GM21723 (cell line): ENCODE data around the gene MKI67.
A peak's percentile ranks its signal among the peaks of the same experiment; 100 is the strongest.
"Not testable (repeated sequence)": the region's sequence is repeated elsewhere in the genome, so short reads cannot be mapped to it uniquely, and the experiment has no call there.

Experiments
- ATAC-seq: cut with Tn5 transposase; IDR thresholded peaks from one replicate; pipeline ENCODE4 v1.9.1; 2021; ENCODE audit warnings: mild to moderate bottlenecking, moderate library complexity; ENCODE audit not compliant: unreplicated experiment

MKI67 gene

GRCh38 chr10:128125944-128126764, at the start of gene MKI67:
Gene MKI67, minus strand, starts transcription at chr10:128126423. Its CDS starts 756 bp downstream, at chr10:128125667.
- ATAC-seq, result peak; percentile 86

- ATAC-seq, result no peak
Observed at GRCh38 chr10:128174581-128175559, 48.6 kb upstream of the MKI67 start.

- no peak for ATAC-seq
Observed at GRCh38 chr10:128173386-128173785, 47.2 kb upstream of the MKI67 start.

- no peak for ATAC-seq
Observed at GRCh38 chr10:128172756-128173155, 46.5 kb upstream of the MKI67 start.

GRCh38 chr10:128169811-128170379, 43.7 kb upstream of the MKI67 start:
- ATAC-seq, result no peak

GRCh38 chr10:128167926-128168520, 41.8 kb upstream of the MKI67 start:
- ATAC-seq, result no peak

- not testable (repeated sequence) for ATAC-seq
Observed at GRCh38 chr10:128167123-128167522, 40.9 kb upstream of the MKI67 start.

GRCh38 chr10:128166151-128166550, 39.9 kb upstream of the MKI67 start:
- ATAC-seq, result no peak

GRCh38 chr10:128165536-128165935, 39.3 kb upstream of the MKI67 start:
- no peak for ATAC-seq

- no peak for ATAC-seq
Observed at GRCh38 chr10:128163701-128164100, 37.5 kb upstream of the MKI67 start.

- ATAC-seq, result no peak
Observed at GRCh38 chr10:128161031-128161430, 34.8 kb upstream of the MKI67 start.

GRCh38 chr10:128160297-128160711, 34.1 kb upstream of the MKI67 start:
- no peak for ATAC-seq

GRCh38 chr10:128158021-128158795, 32.0 kb upstream of the MKI67 start:
- ATAC-seq, result no peak

- no peak for ATAC-seq
Observed at GRCh38 chr10:128156999-128157755, 31.0 kb upstream of the MKI67 start.

- no peak for ATAC-seq
Observed at GRCh38 chr10:128152741-128153580, 26.7 kb upstream of the MKI67 start.

- ATAC-seq, result no peak
Observed at GRCh38 chr10:128151031-128151430, 24.8 kb upstream of the MKI67 start.

GRCh38 chr10:128150561-128150960, 24.3 kb upstream of the MKI67 start:
- no peak for ATAC-seq

GRCh38 chr10:128150045-128150493, 23.8 kb upstream of the MKI67 start:
- peak; percentile 97 for ATAC-seq
